Esophagus squamous epithelium (tissue), 5 donors: ENCODE measurements around the gene LRRC4C. TPM values are rescaled to one million over a fixed set of nuclear protein-coding genes. Genes with fewer than 3 reads are reported as not detected.

Experiments
- DNase-seq: peaks from one replicate; lab custom pipeline; 2025; lab: John Stamatoyannopoulos, UW
- H3K27ac ChIP-seq, 4 donors: fragments of 200-600 bp; sonication (generic); one replicate each; pipeline ENCODE4 v1.5.1; 2016 to 2019; ENCODE audit warnings: mild to moderate bottlenecking in 1 of 4
- H3K27me3 ChIP-seq, 4 donors: fragments of 200-600 bp; sonication (generic); 1 replicate in 3 of 4; 2 replicates in 1 of 4; pipeline versions ENCODE4 v1.5.1 to v1.6.0; 2017 to 2021; ENCODE audit warnings: antibody characterized with exemption in 1 of 4
- H3K36me3 ChIP-seq, 3 donors: fragments of 200-600 bp; sonication (generic); one replicate each; pipeline ENCODE4 v1.5.1; 2016 to 2019
- H3K4me1 ChIP-seq, 3 donors: fragments of 200-600 bp; sonication (generic); one replicate each; pipeline ENCODE4 v1.5.1; 2017 to 2019
- H3K4me3 ChIP-seq, 4 donors: fragments of 200-600 bp; sonication (generic); 1 replicate in 3 of 4; 2 replicates in 1 of 4; pipeline ENCODE4 v1.5.1; 2016 to 2019; ENCODE audit warnings: mild to moderate bottlenecking in 2 of 4, moderate library complexity in 1 of 4
- H3K9me3 ChIP-seq, 3 donors: fragments of 200-600 bp; sonication (generic); one replicate each; pipeline ENCODE4 v1.5.1; 2016 to 2019
- CTCF ChIP-seq, 6 experiments: fragments of 450-650 bp in 4 of 6; fragments of 200-600 bp in 2 of 6; sonication (generic) in 2 of 6; IDR thresholded peaks; one replicate each; pipeline ENCODE4 v1.5.1; 2016 to 2019; ENCODE audit warnings: antibody characterized with exemption in 6 of 6, mild to moderate bottlenecking in 4 of 6, moderate library complexity in 4 of 6
- POLR2A ChIP-seq, 4 donors: fragments of 450-650 bp; IDR thresholded peaks; one replicate each; pipeline ENCODE4 v1.6.1; 2017; ENCODE audit warnings: antibody characterized with exemption in 4 of 4, mild to moderate bottlenecking in 4 of 4, moderate library complexity in 3 of 4
- WGBS, 2 donors: methylation state at CpG; one replicate each; pipeline ENCODE4 v1.1.5; 2018; 5-methylcytosine and 5-hydroxymethylcytosine counted together
- intact Hi-C: fragments of 100-400 bp; cut with DNase I; formaldehyde crosslinking; loops from one replicate; pipeline ENCODE4 v1.15.0; 2022
- total RNA-seq, 4 donors: library from RNA; depleted of rRNA; stranded (reverse); fragments of >200 nt; gene quantifications; one replicate each; pipeline ENCODE4 v1.1.0, GENCODE V29; 2016
- donor health status: DM: yes; HTN: yes; CAD: no.

LRRC4C gene
- total RNA-seq, 4 donors from 2014 or later: 0.09 to 0.38 (median 0.30) TPM; not detected in 1

DNA sequence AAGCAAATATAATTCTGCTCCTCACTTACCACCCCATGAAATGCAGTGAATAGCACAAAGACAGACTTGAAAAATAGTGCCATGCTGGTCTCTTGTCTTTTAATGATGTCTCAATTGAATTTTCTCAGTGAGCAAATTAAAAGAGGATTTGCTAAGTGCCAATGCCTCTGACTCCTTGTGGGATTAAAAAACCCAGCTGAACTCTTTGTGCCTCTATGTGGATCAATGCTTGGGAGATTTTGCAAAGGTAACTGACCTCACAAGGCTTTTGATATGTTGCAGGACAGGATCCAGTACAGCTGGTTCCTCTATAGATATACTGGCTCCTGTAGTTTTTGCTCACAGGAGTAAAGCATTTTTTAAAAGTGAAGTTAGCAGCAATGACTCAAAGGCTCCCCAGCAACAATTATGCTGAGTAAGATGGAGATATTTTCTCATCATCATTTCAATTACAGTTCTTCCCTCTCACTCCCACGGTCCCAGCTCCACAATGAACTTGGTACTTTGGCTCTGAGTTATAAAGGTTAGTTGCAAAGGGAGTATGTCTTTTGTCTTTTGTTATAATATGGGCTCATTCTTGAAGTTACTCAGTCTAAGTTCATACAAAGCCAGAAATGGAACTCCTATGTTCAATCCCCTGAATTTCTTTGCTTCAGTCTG lies 471.5 kb downstream of the LRRC4C start:
- H3K36me3 ChIP-seq: no peaks in the 10 kb centered on the region
- H3K9me3 ChIP-seq: peaks cover 0 to 8% (median 0%) of the 10 kb centered on the region in 3 donors
- no peaks in the 10 kb centered on the region for H3K4me1 ChIP-seq
- no peak overlapping the region for H3K27ac ChIP-seq
- WGBS, 2 donors: 25 to 31% methylated on average over 1 of the region's 1 CpG
- no peaks in the 10 kb centered on the region for H3K27me3 ChIP-seq
- TF ChIP-seq POLR2A (IDR thresholded peaks at IDR 0.05) (no peak), CTCF (IDR thresholded peaks at IDR 0.05) (no peak)
- intact Hi-C loops: no loop called here
- no peak overlapping the region for H3K4me3 ChIP-seq
- no peak for DNase-seq

DNA sequence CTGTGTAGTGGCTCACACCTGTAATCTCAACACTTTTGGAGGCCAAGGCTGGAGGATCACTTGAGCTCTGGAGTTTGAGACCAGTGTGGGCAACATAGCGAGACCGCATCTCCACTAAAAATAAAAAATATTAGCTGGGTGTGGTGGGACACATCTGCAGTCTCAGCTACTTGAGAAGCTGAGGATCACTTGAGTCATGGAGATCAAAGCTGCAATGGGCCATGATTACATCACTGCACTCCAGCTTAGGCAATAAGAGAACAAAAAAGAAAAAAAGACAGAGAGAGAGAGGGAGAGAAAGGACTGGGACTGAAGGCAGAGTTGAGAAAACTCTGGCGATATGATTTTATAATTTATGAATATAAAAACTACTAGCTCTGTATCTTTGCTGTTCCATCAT lies 473.1 kb downstream of the LRRC4C start:
- TF ChIP-seq POLR2A (IDR thresholded peaks at IDR 0.05) (no peak), CTCF (IDR thresholded peaks at IDR 0.05) (no peak)
- no peak for DNase-seq
- Histone ChIP-seq H3K4me1 (no peaks in the 10 kb centered on the region), H3K4me3 (no peak overlapping the region), H3K36me3 (no peaks in the 10 kb centered on the region), H3K9me3 (peaks cover 0 to 4% (median 0%) of the 10 kb centered on the region in 3 donors), H3K27me3 (no peaks in the 10 kb centered on the region), H3K27ac (no peak overlapping the region)
- 86 to 89% methylated on average over 3 of the region's 3 CpGs for WGBS, 2 donors
- intact Hi-C loops: no loop called here

DNA sequence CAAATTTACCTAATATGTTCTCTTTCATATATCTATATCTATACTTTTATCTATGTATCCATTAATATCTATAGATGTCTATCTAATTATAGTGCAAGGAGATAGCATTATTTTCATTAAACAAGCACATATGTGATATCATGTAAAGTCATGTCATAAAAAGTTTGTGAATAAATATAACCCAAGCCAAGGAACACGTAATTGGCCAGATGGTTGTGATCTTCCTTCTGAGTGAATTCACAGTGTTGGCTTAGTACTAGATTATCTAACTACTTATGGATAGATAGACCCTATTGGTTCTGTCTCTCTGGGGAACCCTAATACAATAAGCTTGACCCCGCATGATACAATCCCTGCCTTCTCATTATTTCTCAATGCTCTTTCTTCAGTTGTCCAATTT lies 484.4 kb downstream of the LRRC4C start:
- 85 to 94% methylated on average over 2 of the region's 2 CpGs for WGBS, 2 donors
- Histone ChIP-seq H3K27me3 (no peaks in the 10 kb centered on the region), H3K4me3 (no peak overlapping the region), H3K4me1 (no peaks in the 10 kb centered on the region), H3K27ac (no peak overlapping the region), H3K9me3 (peaks cover 0 to 17% (median 0%) of the 10 kb centered on the region in 3 donors), H3K36me3 (no peaks in the 10 kb centered on the region)
- TF ChIP-seq POLR2A (IDR thresholded peaks at IDR 0.05): no peak
- no peak for TF ChIP-seq CTCF (IDR thresholded peaks at IDR 0.05)
- intact Hi-C loops: no loop called here
- no peak for DNase-seq

DNA sequence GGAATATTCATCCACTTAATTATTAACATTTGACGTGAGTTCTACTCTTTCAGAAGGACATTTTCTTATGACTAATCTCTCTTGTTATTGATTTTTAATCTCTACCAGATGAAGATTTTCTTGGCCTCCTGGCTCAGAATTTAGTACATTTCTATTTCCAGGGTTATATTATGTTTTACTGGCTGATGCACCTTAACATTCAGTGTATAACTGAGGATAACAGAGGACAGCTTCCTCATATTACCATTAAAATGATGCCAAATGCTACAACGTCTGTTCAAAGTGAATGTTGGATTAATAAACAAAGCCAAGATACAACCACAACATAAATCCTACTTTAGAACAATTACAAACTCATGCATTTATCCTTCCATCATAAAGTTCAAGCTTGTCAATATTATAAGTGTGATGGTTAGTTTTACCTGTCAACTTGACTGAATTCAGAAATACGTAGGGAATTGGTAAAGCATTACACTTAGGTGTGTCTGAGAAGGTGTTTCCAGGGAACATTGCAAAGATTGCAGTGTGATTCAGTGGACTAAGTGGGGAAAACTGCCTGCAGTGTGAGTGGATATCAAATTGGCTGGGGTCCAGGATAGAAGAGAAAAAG lies 485.2 kb downstream of the LRRC4C start:
- H3K27ac ChIP-seq: no peak overlapping the region
- H3K36me3 ChIP-seq: no peaks in the 10 kb centered on the region
- TF ChIP-seq POLR2A (IDR thresholded peaks at IDR 0.05) (no peak), CTCF (IDR thresholded peaks at IDR 0.05) (no peak)
- H3K27me3 ChIP-seq: no peaks in the 10 kb centered on the region
- DNase-seq: no peak
- intact Hi-C loops: no loop called here
- H3K4me3 ChIP-seq: no peak overlapping the region
- H3K4me1 ChIP-seq: no peaks in the 10 kb centered on the region
- H3K9me3 ChIP-seq: peaks cover 0 to 19% (median 0%) of the 10 kb centered on the region in 3 donors
- WGBS, 2 donors: 63 to 67% methylated on average over 3 of the region's 3 CpGs

- H3K4me3 ChIP-seq: no peak overlapping the region
- intact Hi-C loops: no loop called here
- H3K27ac ChIP-seq: no peak overlapping the region
- TF ChIP-seq CTCF (IDR thresholded peaks at IDR 0.05) (no peak), POLR2A (IDR thresholded peaks at IDR 0.05) (no peak)
- no peaks in the 10 kb centered on the region for H3K4me1 ChIP-seq
- H3K9me3 ChIP-seq: peaks cover 0 to 5% (median 0%) of the 10 kb centered on the region in 3 donors
- DNase-seq: no peak
- H3K36me3 ChIP-seq: no peaks in the 10 kb centered on the region
- no peaks in the 10 kb centered on the region for H3K27me3 ChIP-seq
Observed at GRCh38 chr11:40958707-40959106, 500.7 kb downstream of the LRRC4C start.
